Sigmoid colon (tissue), 7 donors: ENCODE results near the gene NOL3. TPM values are rescaled to one million over a fixed set of nuclear protein-coding genes. Genes with fewer than 3 reads are reported as not detected.

Experiments
- DNase-seq: peaks from one replicate; pipeline ENCODE4 v3.0.0-alpha.2; 2019
- H3K27ac ChIP-seq, 4 donors: fragments of 200-600 bp; sonication (generic); one replicate each; pipeline ENCODE4 v1.5.1; 2016 to 2019; ENCODE audit warnings: mild to moderate bottlenecking in 1 of 4
- H3K27me3 ChIP-seq, 3 donors: fragments of 200-600 bp; sonication (generic); one replicate each; pipeline ENCODE4 v1.5.1; 2019; ENCODE audit warnings: mild to moderate bottlenecking in 1 of 3
- H3K36me3 ChIP-seq, 4 donors: fragments of 200-600 bp; sonication (generic); one replicate each; pipeline ENCODE4 v1.5.1; 2016 to 2019
- H3K4me1 ChIP-seq, 4 donors: fragments of 200-600 bp; sonication (generic); one replicate each; pipeline ENCODE4 v1.5.1; 2017 to 2019
- H3K4me3 ChIP-seq, 4 donors: fragments of 200-600 bp; sonication (generic); one replicate each; pipeline ENCODE4 v1.5.1; 2017 to 2019; ENCODE audit warnings: mild to moderate bottlenecking in 2 of 4, moderate library complexity in 1 of 4
- H3K9me3 ChIP-seq, 4 donors: fragments of 200-600 bp in 3 of 4; sonication (generic) in 3 of 4; one replicate each; pipeline versions ENCODE4 v1.5.1 to v1.6.1; 2013 to 2019
- CTCF ChIP-seq, 4 experiments: fragments of 450-650 bp in 3 of 4; fragments of 200-600 bp in 1 of 4; IDR thresholded peaks; one replicate each; pipeline ENCODE4 v1.5.1; 2016 to 2019; ENCODE audit warnings: antibody characterized with exemption in 4 of 4, mild to moderate bottlenecking in 3 of 4, moderate library complexity in 2 of 4
- EP300 ChIP-seq, 4 donors: sonication (generic); formaldehyde crosslinking; IDR thresholded peaks; one replicate each; pipeline ENCODE4 v1.6.1; 2017; ENCODE audit warnings: antibody characterized with exemption in 4 of 4
- POLR2A ChIP-seq, 2 donors: fragments of 450-650 bp; IDR thresholded peaks; one replicate each; pipeline ENCODE4 v1.6.1; 2016; ENCODE audit warnings: antibody characterized with exemption in 2 of 2, mild to moderate bottlenecking in 2 of 2, moderate library complexity in 2 of 2
- POLR2AphosphoS5 ChIP-seq, 4 donors: sonication (generic); formaldehyde crosslinking; IDR thresholded peaks; one replicate each; pipeline ENCODE4 v1.6.1; 2017; ENCODE audit warnings: antibody characterized with exemption in 4 of 4
- WGBS, 2 donors: extraction: QIAGEN DNeasy Blood & Tissue Kit; methylation state at CpG; one replicate each; pipeline ENCODE4 v1.1.7; 2013; 5-methylcytosine and 5-hydroxymethylcytosine counted together
- intact Hi-C: fragments of 100-400 bp; cut with DNase I; formaldehyde crosslinking; loops from one replicate; pipeline ENCODE4 v1.15.1; 2023
- polyA plus RNA-seq, 3 donors: library from polyadenylated mRNA; stranded (reverse); fragments of 200-250 nt; gene quantifications; one replicate each; pipeline ENCODE4 v1.2.3, GENCODE V29; 2013
- total RNA-seq, 4 donors: library from RNA; depleted of rRNA; stranded (reverse); fragments of >200 nt; gene quantifications; one replicate each; pipeline ENCODE4 v1.1.0, GENCODE V29; 2016
- donor health status: healthy with polysubstance abuse.
- donor health status: Bipolar disorder and iron deficiency.
- donor health status: healthy.

NOL3 gene
- total and polyA plus RNA-seq, 7 donors, result 12.7 to 36.7 (median 23.9) TPM

GRCh38 chr16:67169011-67169451 is 1.3 kb upstream of the NOL3 start:
- Histone ChIP-seq H3K27ac (peak overlapping the region; percentile 87 to 95 (median 90)), H3K9me3 (no peaks in the 10 kb centered on the region), H3K36me3 (no peaks in the 10 kb centered on the region), H3K4me3 (peak overlapping the region in 1 of 4 donors; percentile 56), H3K27me3 (peaks cover 19 to 24% (median 20%) of the 10 kb centered on the region in 3 donors), H3K4me1 (peaks cover 0 to 64% (median 61%) of the 10 kb centered on the region in 4 donors)
- intact Hi-C loops, result no loop called here
- TF ChIP-seq POLR2A (IDR thresholded peaks at IDR 0.05) (no peak), CTCF (IDR thresholded peaks at IDR 0.05) (no peak), EP300 (IDR thresholded peaks at IDR 0.05) (no peak), POLR2AphosphoS5 (IDR thresholded peaks at IDR 0.05) (no peak)
- 55 to 71% methylated on average over 9 of the region's 9 CpGs for WGBS, 2 donors
- DNase-seq, result no peak

GRCh38 chr16:67169642-67170167 is 633 bp upstream of the NOL3 start:
- H3K4me3 ChIP-seq, result peak overlapping the region; percentile 29 to 57 (median 48)
- peaks cover 0 to 64% (median 61%) of the 10 kb centered on the region in 4 donors for H3K4me1 ChIP-seq
- no peaks in the 10 kb centered on the region for H3K36me3 ChIP-seq
- TF ChIP-seq POLR2AphosphoS5 (IDR thresholded peaks at IDR 0.05), result no peak
- peak in 2 of 4 experiments; percentile 32 to 47 for TF ChIP-seq CTCF (IDR thresholded peaks at IDR 0.05)
- 8 to 9% methylated on average over 24 of the region's 24 CpGs for WGBS, 2 donors
- DNase-seq, result no peak
- intact Hi-C loops, result no loop called here
- H3K27me3 ChIP-seq, result peaks cover 14 to 17% (median 15%) of the 10 kb centered on the region in 3 donors
- peak overlapping the region; percentile 87 to 95 (median 90) for H3K27ac ChIP-seq
- no peaks in the 10 kb centered on the region for H3K9me3 ChIP-seq

GRCh38 chr16:67170949-67171649 is 761 bp downstream of the NOL3 start:
- peak overlapping the region; percentile 29 to 57 (median 48) for H3K4me3 ChIP-seq
- WGBS, 2 donors, result 50 to 55% methylated on average over 14 of the region's 14 CpGs
- no peaks in the 10 kb centered on the region for H3K36me3 ChIP-seq
- H3K27ac ChIP-seq, result peak overlapping the region; percentile 87 to 95 (median 90)
- intact Hi-C loops, result no loop called here
- DNase-seq, result no peak
- peaks cover 0 to 57% (median 52%) of the 10 kb centered on the region in 4 donors for H3K4me1 ChIP-seq
- H3K9me3 ChIP-seq, result no peaks in the 10 kb centered on the region
- H3K27me3 ChIP-seq, result peaks cover under 1 to 3% (median 2%) of the 10 kb centered on the region in 3 donors
- no peak for TF ChIP-seq POLR2A (IDR thresholded peaks at IDR 0.05)
- TF ChIP-seq EP300 (IDR thresholded peaks at IDR 0.05), result no peak
- TF ChIP-seq CTCF (IDR thresholded peaks at IDR 0.05), result no peak

- intact Hi-C loops, result no loop called here
- no peak for DNase-seq
- Histone ChIP-seq H3K4me3 (peak overlapping the region in 3 of 4 donors; percentile 40 to 52 (median 52)), H3K36me3 (no peaks in the 10 kb centered on the region), H3K27me3 (no peaks in the 10 kb centered on the region), H3K27ac (peak overlapping the region; percentile 89 to 95 (median 90)), H3K9me3 (no peaks in the 10 kb centered on the region), H3K4me1 (peaks cover 0 to 67% (median 60%) of the 10 kb centered on the region in 4 donors)
- WGBS, 2 donors, result 78 to 98% methylated on average over 1 of the region's 1 CpG
- TF ChIP-seq CTCF (IDR thresholded peaks at IDR 0.05) (no peak), POLR2A (IDR thresholded peaks at IDR 0.05) (no peak), EP300 (IDR thresholded peaks at IDR 0.05) (no peak), POLR2AphosphoS5 (IDR thresholded peaks at IDR 0.05) (no peak)
Measured at GRCh38 chr16:67173323-67173722, 3.0 kb downstream of the NOL3 start.
